Stimulated activated CD4-positive, alpha-beta T cell treated with anti-CD3 and anti-CD28 coated beads, Interleukin-12 subunit alpha, Interleukin-12 subunit beta, amount 100 ng/mL, for 4 hours (primary cell): ENCODE data around the gene PDCD11.
A peak's percentile ranks its signal among the peaks of the same experiment; 100 is the strongest.

ENCODE experiments used
- DNase-seq: peaks from one replicate; pipeline ENCODE4 v3.0.0-alpha.2; 2020

Gene PDCD11

GRCh38 chr10:103419101-103419500 lies 22.7 kb downstream of the PDCD11 start:
- DNase-seq: no peak

GRCh38 chr10:103423748-103424147 lies 27.3 kb downstream of the PDCD11 start:
- DNase-seq: no peak

- no peak for DNase-seq
Measured at GRCh38 chr10:103427866-103428265, 31.4 kb downstream of the PDCD11 start.

GRCh38 chr10:103428989-103429643 lies 32.7 kb downstream of the PDCD11 start:
- no peak for DNase-seq

GRCh38 chr10:103429647-103430046 lies 33.2 kb downstream of the PDCD11 start:
- DNase-seq: no peak

- no peak for DNase-seq
Measured at GRCh38 chr10:103431902-103432301, 35.5 kb downstream of the PDCD11 start.

- DNase-seq: no peak
Measured at GRCh38 chr10:103433858-103434257, 37.4 kb downstream of the PDCD11 start.

GRCh38 chr10:103439776-103440175 lies 43.4 kb downstream of the PDCD11 start:
- DNase-seq: no peak

GRCh38 chr10:103440416-103440815 lies 44.0 kb downstream of the PDCD11 start:
- DNase-seq: no peak

- DNase-seq: no peak
Measured at GRCh38 chr10:103441206-103441605, 44.8 kb downstream of the PDCD11 start.

- no peak for DNase-seq
Measured at GRCh38 chr10:103441611-103442010, 45.2 kb downstream of the PDCD11 start.

GRCh38 chr10:103442031-103442461 lies 45.6 kb downstream of the PDCD11 start:
- DNase-seq: no peak

- DNase-seq: no peak
Measured at GRCh38 chr10:103443475-103444185, 47.2 kb downstream of the PDCD11 start.

GRCh38 chr10:103444478-103444877 lies 48.1 kb downstream of the PDCD11 start:
- no peak for DNase-seq

GRCh38 chr10:103445366-103445765 lies 48.9 kb downstream of the PDCD11 start:
- no peak for DNase-seq

GRCh38 chr10:103445767-103446567 lies 49.5 kb downstream of the PDCD11 start:
- DNase-seq: no peak

- no peak for DNase-seq
Measured at GRCh38 chr10:103447187-103447586, 50.8 kb downstream of the PDCD11 start.

GRCh38 chr10:103448746-103449145 lies 52.3 kb downstream of the PDCD11 start:
- no peak for DNase-seq

- no peak for DNase-seq
Measured at GRCh38 chr10:103449208-103450144, 53.0 kb downstream of the PDCD11 start.

GRCh38 chr10:103450201-103450695 lies 53.8 kb downstream of the PDCD11 start:
- DNase-seq: no peak

GRCh38 chr10:103451091-103451813 lies 54.8 kb downstream of the PDCD11 start:
- DNase-seq: peak; percentile 30
